ENCODE measurements around the gene ABI3BP.

DNA sequence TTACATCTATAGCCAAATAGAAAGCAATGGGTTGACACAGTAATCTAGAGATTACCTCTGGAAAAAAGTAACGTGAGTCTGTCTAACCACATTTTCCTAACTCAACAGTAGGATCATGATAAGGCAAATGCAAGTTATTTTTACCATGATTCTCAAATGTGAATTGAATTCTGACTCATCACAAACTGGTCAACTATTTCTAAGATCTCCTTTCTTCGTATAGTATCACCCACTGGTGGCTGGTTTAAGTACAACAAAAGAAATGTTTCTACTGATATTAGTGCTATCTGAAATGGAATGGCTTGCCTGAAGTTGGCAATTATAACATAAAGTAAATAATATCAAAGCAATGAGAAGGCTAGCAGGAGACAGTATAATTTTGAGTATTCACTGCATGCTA is 102.2 kb downstream of the ABI3BP start:
- TF ChIP-seq, protein P1, sequence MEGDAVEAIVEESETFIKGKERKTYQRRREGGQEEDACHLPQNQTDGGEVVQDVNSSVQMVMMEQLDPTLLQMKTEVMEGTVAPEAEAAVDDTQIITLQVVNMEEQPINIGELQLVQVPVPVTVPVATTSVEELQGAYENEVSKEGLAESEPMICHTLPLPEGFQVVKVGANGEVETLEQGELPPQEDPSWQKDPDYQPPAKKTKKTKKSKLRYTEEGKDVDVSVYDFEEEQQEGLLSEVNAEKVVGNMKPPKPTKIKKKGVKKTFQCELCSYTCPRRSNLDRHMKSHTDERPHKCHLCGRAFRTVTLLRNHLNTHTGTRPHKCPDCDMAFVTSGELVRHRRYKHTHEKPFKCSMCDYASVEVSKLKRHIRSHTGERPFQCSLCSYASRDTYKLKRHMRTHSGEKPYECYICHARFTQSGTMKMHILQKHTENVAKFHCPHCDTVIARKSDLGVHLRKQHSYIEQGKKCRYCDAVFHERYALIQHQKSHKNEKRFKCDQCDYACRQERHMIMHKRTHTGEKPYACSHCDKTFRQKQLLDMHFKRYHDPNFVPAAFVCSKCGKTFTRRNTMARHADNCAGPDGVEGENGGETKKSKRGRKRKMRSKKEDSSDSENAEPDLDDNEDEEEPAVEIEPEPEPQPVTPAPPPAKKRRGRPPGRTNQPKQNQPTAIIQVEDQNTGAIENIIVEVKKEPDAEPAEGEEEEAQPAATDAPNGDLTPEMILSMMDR (IDR thresholded peaks at IDR 0.05), result no peak
- TF ChIP-seq POLR2A (IDR thresholded peaks at IDR 0.05), result no peak
- no peak for TF ChIP-seq POLR2AphosphoS5 (IDR thresholded peaks at IDR 0.05; ENCODE audit: insufficient read depth in 1 of 2, low read depth in 1 of 2)

Data from vagina (tissue), 2 donors.